SH-SY5Y (cell line): ENCODE results near the gene AFG3L2.

Source experiments
- GATA2 ChIP-seq: IDR thresholded peaks from 2 replicates; pipeline ENCODE4 v1.6.1; 2011; ENCODE audit warnings: mild to moderate bottlenecking, low read depth, low read length
- GATA3 ChIP-seq: IDR thresholded peaks from 2 replicates; pipeline ENCODE4 v1.6.1; 2011; ENCODE audit warnings: low read depth, mild to moderate bottlenecking, low read length, moderate library complexity

DNA sequence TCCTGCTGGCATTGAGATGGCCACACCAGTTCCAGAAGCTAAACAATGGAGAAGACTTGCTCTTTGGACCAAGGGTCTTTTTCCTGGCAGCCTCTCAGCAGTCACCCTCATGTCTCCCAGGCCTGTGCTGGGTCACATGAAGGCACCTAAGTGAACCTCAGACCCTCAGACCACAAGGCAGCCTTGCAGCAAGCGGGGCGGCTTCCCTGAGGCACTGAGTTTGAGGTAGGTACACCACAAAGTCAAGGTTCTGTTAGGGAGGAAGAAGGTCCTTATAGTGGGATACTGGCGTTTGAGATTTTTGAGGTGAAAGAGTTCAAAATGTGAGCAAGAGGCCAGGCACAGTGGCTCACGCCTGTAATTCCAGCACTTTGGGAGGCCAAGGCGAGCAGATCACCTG is 22.2 kb upstream of the AFG3L2 start:
- TF ChIP-seq GATA2 (no peak), GATA3 (no peak)
